ENCODE measurements around the gene SEPTIN11. TPM values are rescaled to one million over a fixed set of nuclear protein-coding genes. Genes with fewer than 3 reads are reported as not detected.

SEPTIN11 gene
- polyA plus RNA-seq, 1 donor (not counting 4 experiments of a cell fraction or from before 2014, with no cell fraction given), result 99.3 TPM

DNA sequence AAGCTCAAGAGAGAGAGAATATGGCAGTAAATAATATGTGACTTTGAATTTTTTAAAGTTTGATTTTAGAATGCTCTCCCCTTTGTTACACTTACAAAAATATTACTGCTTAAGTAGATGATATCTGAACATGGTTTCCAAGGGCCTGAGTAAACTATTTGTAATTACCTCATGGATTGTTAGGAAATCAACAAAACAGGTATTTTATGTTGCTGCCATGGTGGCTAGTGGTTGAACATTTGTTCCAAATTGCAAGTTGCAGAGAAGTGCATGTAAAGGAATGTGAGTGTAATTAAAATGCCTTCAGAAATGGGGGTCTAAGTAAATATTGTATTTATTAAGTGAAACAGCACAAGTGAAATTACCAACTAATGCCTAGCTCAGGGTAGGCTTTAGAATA, 27.6 kb downstream of the SEPTIN11 start:
- Histone ChIP-seq H3K9me1 (ENCODE audit: control insufficient read depth, extremely low read depth, insufficient read depth, low read length) (no peaks in the 10 kb centered on the region), H3K36me3 (ENCODE audit: control insufficient read depth in 2 of 2, extremely low read depth in 1 of 2, insufficient read depth in 2 of 2, low read length in 2 of 2) (peaks cover 0 to 4% of the 10 kb centered on the region in 2 experiments), H4K20me1 (ENCODE audit: control insufficient read depth, extremely low read depth, insufficient read depth, low read length) (no peaks in the 10 kb centered on the region), H3K9ac (ENCODE audit: control insufficient read depth, extremely low read depth, insufficient read depth, low read length) (no peak overlapping the region), H3K4me3 (ENCODE audit: control insufficient read depth in 2 of 3, extremely low read depth in 1 of 3, insufficient read depth in 2 of 3, low read depth in 1 of 3, low read length in 3 of 3) (no peak overlapping the region), H3K9me3 (ENCODE audit: control insufficient read depth, low read depth, low read length) (no peaks in the 10 kb centered on the region), H3K4me2 (ENCODE audit: control insufficient read depth, extremely low read depth, insufficient read depth, low read depth, low read length) (no peak overlapping the region), H3K4me1 (ENCODE audit: control insufficient read depth, extremely low read depth, insufficient read depth, low read length) (peaks cover 13% of the 10 kb centered on the region), H3K27me3 (ENCODE audit: control insufficient read depth, extremely low read depth, insufficient read depth, low read length) (no peaks in the 10 kb centered on the region), H2AFZ (ENCODE audit: control insufficient read depth, low read length) (no peak overlapping the region), H3K27ac (ENCODE audit: control insufficient read depth, insufficient read depth, low read length) (no peak overlapping the region), H3K79me2 (ENCODE audit: control insufficient read depth, insufficient read depth, low read length) (peaks cover 58% of the 10 kb centered on the region)
- TF ChIP-seq, protein P1, sequence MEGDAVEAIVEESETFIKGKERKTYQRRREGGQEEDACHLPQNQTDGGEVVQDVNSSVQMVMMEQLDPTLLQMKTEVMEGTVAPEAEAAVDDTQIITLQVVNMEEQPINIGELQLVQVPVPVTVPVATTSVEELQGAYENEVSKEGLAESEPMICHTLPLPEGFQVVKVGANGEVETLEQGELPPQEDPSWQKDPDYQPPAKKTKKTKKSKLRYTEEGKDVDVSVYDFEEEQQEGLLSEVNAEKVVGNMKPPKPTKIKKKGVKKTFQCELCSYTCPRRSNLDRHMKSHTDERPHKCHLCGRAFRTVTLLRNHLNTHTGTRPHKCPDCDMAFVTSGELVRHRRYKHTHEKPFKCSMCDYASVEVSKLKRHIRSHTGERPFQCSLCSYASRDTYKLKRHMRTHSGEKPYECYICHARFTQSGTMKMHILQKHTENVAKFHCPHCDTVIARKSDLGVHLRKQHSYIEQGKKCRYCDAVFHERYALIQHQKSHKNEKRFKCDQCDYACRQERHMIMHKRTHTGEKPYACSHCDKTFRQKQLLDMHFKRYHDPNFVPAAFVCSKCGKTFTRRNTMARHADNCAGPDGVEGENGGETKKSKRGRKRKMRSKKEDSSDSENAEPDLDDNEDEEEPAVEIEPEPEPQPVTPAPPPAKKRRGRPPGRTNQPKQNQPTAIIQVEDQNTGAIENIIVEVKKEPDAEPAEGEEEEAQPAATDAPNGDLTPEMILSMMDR (optimal IDR thresholded peaks at IDR 0.05 in 1 of 3, IDR thresholded peaks at IDR 0.05 in 1 of 3, conservative IDR thresholded peaks at IDR 0.05 in 1 of 3; ENCODE audit: extremely low read depth in 1 of 3, insufficient read depth in 2 of 3, low read length in 3 of 3), result no peak
- no peak for TF ChIP-seq EZH2 (IDR thresholded peaks at IDR 0.05; ENCODE audit: low read length)
- FAIRE-seq (no peak), DNase-seq (ENCODE audit: low read depth, low spot score) (no peak)
- dilution Hi-C loops (cut with MboI; ENCODE audit: extremely low pct_ligation_motif_present, low sequenced_read_pairs), result no loop called here

DNA sequence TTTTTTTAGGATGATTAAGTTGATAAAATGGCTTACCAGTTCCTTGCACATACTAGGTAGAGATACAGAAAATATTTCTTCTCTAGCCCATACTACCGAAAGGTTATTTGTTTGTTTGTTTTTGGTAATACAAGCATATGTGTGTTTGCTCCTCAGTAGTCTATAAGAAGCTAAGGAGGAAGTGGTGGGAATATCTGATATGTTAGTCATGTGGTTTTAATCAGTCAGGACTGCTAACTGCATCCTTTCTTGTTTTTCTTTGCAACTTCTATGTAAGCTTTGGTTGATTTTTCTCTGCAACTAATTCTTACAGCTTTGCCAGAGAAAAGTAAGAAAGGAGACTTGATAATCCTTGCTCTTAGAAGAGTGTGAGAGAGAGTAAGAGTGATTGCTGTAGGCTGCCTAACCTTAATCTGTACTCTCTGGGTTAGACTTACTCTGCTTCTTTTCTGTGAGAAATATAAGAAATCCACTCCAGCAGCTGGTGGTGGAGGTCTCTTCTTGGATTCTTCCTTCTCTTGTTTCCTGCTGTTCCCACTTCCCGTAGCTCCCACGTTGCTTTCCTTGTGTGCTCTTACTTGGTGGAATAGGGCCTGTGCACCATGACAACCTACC, 28.3 kb downstream of the SEPTIN11 start:
- Histone ChIP-seq H4K20me1 (ENCODE audit: control insufficient read depth, extremely low read depth, insufficient read depth, low read length) (no peaks in the 10 kb centered on the region), H3K27ac (ENCODE audit: control insufficient read depth, insufficient read depth, low read length) (no peak overlapping the region), H3K4me1 (ENCODE audit: control insufficient read depth, extremely low read depth, insufficient read depth, low read length) (peaks cover 13% of the 10 kb centered on the region)

More for the DNA sequence above, 28.3 kb downstream of the SEPTIN11 start:
- no peak for FAIRE-seq
- Histone ChIP-seq H3K9me1 (ENCODE audit: control insufficient read depth, extremely low read depth, insufficient read depth, low read length) (no peaks in the 10 kb centered on the region), H3K4me3 (ENCODE audit: control insufficient read depth in 2 of 3, extremely low read depth in 1 of 3, insufficient read depth in 2 of 3, low read depth in 1 of 3, low read length in 3 of 3) (no peak overlapping the region), H3K9ac (ENCODE audit: control insufficient read depth, extremely low read depth, insufficient read depth, low read length) (no peak overlapping the region), H2AFZ (ENCODE audit: control insufficient read depth, low read length) (no peak overlapping the region), H3K79me2 (ENCODE audit: control insufficient read depth, insufficient read depth, low read length) (peaks cover 54% of the 10 kb centered on the region), H3K4me2 (ENCODE audit: control insufficient read depth, extremely low read depth, insufficient read depth, low read depth, low read length) (peak overlapping the region; percentile 57), H3K9me3 (ENCODE audit: control insufficient read depth, low read depth, low read length) (no peaks in the 10 kb centered on the region), H3K27me3 (ENCODE audit: control insufficient read depth, extremely low read depth, insufficient read depth, low read length) (no peaks in the 10 kb centered on the region), H3K36me3 (ENCODE audit: control insufficient read depth in 2 of 2, extremely low read depth in 1 of 2, insufficient read depth in 2 of 2, low read length in 2 of 2) (peaks cover 0 to 4% of the 10 kb centered on the region in 2 experiments)
- dilution Hi-C loops (cut with MboI; ENCODE audit: extremely low pct_ligation_motif_present, low sequenced_read_pairs), result no loop called here
- TF ChIP-seq EZH2 (IDR thresholded peaks at IDR 0.05; ENCODE audit: low read length), result no peak
- TF ChIP-seq, protein P1 (optimal IDR thresholded peaks at IDR 0.05 in 1 of 3, IDR thresholded peaks at IDR 0.05 in 1 of 3, conservative IDR thresholded peaks at IDR 0.05 in 1 of 3; ENCODE audit: extremely low read depth in 1 of 3, insufficient read depth in 2 of 3, low read length in 3 of 3), result no peak
- no peak for DNase-seq (ENCODE audit: low read depth, low spot score)

Measured in keratinocyte (primary cell).